ENCODE results near the gene DAPP1. TPM values are rescaled to one million over a fixed set of nuclear protein-coding genes. Genes with fewer than 3 reads are reported as not detected.
A peak's percentile ranks its signal among the peaks of the same experiment; 100 is the strongest.

DAPP1 gene
- polyA plus RNA-seq, 3 donors, result 0.64 to 1.3 (median 0.83) TPM

DNA sequence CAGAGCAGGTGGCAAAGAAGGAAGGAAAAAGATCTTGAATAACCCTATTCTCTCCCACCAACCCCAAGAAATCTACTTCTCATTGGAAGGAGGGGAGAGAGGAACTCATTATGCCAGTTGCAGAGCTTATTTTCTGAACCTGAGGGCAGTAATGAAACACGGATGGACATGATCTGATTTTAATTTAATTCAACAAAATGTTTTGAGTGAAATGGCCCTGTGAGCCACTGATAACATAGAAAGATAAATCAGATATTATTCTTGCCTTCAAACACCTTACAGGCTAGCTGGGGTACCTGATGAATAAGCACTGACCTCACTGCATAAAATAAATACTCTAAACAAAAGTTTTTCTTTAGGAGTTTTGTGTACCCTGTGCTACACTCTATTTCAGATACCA, 30.3 kb downstream of the DAPP1 start:
- DNase-seq (ENCODE audit: extremely low read depth in 1 of 11, low read depth in 9 of 11, low spot score in 4 of 11), result no peak

- DNase-seq (ENCODE audit: extremely low read depth in 1 of 11, low read depth in 9 of 11, low spot score in 4 of 11), result no peak
Observed at GRCh38 chr4:99847362-99847976, 30.8 kb downstream of the DAPP1 start.

DNA sequence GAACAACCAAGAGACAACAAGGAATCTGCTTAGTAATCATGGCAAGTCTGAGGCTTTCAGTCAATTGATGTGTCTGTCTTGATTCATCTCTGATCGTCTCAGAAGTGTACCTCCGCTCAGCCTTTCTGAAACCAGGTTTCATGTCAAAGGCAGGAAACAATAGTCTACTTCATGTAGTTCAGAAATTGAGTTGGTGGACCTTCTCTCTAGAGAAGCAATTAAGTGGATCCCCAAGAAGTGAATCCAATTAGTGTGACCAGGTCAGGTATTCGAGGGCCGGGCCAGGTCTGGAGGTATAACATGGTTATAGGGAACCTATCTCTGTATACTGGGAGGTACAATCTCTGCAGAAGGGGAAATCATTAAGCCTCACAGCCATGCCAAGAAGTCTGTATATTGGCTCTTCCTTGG, 32.0 kb downstream of the DAPP1 start:
- no peak for DNase-seq (ENCODE audit: extremely low read depth in 1 of 11, low read depth in 9 of 11, low spot score in 4 of 11)

DNA sequence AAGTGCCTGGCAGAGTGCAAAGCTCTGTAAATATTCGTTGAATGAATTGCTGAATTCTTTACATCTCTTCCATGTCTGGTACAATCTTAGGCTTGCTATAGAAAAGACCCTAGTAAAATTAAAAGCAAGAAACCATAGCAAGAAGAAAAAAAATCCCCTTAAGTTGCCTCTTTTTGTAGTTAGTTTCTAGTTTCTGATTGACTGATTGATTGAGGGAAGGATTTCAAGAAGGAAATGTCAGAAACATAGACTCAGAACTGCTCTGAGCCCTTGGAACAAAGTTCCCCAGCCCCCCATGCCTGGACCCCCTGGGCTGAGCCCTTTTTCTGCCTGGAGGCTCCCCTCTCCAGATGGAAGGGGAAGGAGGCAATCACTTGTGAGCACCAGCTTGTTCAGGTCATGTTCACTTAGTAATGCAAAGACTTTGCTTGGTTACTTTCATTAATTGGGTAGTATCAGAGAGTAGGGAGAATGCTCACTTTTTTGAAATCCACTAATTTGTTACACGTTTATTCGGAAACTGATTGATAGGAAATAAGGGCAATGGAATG, 35.6 kb downstream of the DAPP1 start:
- DNase-seq (ENCODE audit: extremely low read depth in 1 of 11, low read depth in 9 of 11, low spot score in 4 of 11), result no peak

DNA sequence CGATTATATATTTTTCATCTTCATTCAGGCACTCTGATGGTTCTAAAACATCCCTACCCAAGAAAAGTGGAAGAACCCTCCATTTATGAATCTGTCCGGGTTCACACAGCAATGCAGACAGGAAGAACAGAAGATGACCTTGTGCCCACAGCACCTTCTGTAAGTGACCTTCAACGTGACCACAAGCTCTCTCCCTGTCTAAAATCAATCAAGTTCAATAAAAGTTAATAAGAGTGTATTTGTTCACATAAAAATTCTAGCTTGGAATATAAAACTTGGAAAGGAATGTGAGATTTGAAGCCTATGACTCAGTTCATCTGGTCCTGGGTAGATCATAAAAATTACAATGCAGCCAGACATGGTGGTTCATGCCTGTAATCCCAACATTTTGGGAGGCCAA, 36.6 kb downstream of the DAPP1 start:
- DNase-seq (ENCODE audit: extremely low read depth in 1 of 11, low read depth in 9 of 11, low spot score in 4 of 11), result no peak

GRCh38 chr4:99853999-99854398, 37.4 kb downstream of the DAPP1 start:
- no peak for DNase-seq (ENCODE audit: extremely low read depth in 1 of 11, low read depth in 9 of 11, low spot score in 4 of 11)

DNA sequence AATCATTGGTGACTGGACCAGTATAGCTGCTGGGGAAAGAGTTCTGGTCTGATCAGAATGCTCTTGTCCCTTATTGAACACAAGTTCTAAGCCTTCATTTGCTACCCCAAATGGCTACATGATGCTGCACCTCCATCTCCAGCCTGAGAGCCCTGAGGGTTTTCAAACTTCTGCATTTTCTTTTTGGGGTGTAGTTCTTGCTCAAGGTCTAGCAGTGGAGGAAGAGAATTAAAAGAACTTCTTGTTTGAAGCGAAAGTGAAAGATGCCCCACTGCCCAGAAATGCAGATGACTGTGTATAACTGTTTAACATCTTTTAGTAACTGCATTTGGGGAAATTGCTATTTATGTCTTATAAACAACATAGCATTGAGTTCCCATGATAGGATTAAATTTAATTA, 39.1 kb downstream of the DAPP1 start:
- no peak for DNase-seq (ENCODE audit: extremely low read depth in 1 of 11, low read depth in 9 of 11, low spot score in 4 of 11)

DNA sequence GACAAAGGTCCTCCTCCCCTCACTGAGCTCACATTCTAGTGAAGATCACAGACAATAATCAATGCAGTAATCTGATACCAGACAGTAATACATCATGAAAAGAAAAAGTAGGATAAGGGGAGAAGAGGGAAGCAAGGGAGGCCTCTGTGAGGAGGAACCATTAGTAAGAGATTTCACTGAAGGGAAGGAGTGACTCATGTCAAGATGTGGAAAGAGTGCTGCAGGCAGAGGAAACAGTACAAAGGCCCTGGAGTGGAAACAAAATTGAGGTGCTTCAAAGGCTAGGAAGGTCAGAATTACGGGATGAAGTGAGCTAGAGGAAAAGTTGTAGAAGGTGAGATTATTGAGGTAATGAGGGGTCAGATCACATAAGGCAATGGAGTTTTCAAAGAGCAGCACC, 39.5 kb downstream of the DAPP1 start:
- DNase-seq (ENCODE audit: extremely low read depth in 1 of 11, low read depth in 9 of 11, low spot score in 4 of 11), result no peak

DNA sequence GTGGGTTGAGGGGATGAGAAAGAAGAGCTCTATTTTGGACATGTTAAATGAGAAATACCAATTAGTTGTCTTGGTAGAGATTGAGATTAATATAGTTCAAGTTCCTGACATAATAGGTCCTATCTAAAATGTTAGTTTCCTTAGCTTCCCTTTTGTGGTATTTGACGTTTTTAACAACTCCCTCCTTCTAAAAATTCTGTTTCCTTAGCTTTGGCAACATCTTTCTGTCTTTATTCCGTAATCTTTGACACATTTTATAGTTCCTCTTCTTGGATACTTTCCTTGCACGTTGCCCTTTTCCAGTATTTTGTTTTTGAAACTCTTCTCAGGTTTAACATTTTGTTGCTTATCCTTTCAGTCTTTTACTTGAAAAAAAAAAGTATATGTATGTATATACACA, 40.7 kb downstream of the DAPP1 start:
- DNase-seq (ENCODE audit: extremely low read depth in 1 of 11, low read depth in 9 of 11, low spot score in 4 of 11), result no peak

DNA sequence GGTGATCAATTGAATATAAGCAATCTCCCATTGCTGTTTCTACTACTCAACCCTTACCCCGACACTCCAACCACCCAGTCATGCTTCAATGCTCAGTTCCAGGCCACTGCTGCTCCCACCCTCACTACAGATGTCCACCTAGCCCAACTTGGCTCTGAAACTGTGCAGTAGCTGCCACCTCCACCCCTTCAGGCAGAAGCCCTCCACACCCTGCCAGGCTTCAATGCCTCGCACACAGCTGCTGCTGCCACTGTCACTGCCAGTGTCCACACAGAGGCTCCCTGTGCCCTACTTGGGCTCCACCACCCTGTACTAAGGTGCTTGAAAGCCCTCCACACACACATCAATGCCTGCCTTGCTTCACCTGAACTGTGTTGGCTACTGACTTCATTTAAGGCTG, 43.0 kb downstream of the DAPP1 start:
- no peak for DNase-seq (ENCODE audit: extremely low read depth in 1 of 11, low read depth in 9 of 11, low spot score in 4 of 11)

DNA sequence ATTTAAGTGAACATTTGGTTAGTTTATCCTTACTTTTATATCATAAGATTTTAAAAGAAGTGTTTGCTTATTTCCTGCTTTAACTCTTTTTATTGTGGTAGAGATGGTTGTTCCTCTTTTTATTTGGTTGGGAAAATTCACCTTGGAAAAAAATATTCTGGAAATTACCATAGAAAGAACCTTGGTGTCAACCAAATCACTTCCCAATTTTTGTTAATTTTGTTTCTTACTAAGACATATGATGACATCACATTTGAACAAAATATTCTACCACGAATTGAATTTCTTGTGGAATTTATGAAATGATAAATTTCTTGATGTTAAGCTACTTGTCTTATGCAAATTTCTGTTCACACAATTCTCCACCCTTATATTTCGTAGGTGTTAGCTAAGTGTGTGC, 43.9 kb downstream of the DAPP1 start:
- no peak for DNase-seq (ENCODE audit: extremely low read depth in 1 of 11, low read depth in 9 of 11, low spot score in 4 of 11)

DNA sequence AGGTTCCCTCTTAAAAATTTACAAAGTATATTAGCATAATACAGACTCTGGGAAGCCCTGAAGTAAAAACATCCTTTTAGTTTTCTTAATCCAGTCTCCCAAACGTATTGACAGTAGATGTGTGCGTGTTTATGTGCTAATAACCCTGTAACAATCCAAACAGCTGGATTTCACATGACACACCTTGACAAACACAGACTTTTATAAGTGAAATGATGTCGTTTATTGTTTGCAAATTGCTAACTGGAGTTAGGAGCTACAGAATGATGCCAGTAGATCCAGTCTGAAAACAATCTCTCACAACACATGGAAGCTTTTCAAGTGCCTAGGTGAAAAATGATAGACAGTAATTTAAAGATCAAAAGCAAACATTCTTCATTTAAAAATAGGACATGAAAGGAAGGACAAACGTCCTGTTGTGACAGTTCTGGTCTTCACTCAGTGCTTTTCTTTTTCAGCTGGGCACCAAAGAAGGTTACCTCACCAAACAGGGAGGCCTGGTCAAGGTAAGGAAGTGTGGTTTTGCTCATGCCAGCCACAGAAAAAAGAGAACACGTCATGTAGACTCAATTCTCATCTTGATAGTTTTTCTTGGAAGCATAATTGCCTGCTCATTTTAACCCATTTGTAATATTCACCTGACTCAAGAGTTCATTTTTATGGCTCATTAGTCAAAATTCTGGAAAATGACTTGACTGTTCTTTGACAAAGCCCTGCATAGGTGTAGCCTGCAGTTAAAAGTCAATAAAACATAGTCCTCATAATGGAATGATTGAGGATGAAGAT, 44.7 kb downstream of the DAPP1 start:
- DNase-seq (ENCODE audit: extremely low read depth in 1 of 11, low read depth in 9 of 11, low spot score in 4 of 11), result no peak

- DNase-seq (ENCODE audit: extremely low read depth in 1 of 11, low read depth in 9 of 11, low spot score in 4 of 11), result no peak
Observed at GRCh38 chr4:99863804-99864203, 47.2 kb downstream of the DAPP1 start.

DNA sequence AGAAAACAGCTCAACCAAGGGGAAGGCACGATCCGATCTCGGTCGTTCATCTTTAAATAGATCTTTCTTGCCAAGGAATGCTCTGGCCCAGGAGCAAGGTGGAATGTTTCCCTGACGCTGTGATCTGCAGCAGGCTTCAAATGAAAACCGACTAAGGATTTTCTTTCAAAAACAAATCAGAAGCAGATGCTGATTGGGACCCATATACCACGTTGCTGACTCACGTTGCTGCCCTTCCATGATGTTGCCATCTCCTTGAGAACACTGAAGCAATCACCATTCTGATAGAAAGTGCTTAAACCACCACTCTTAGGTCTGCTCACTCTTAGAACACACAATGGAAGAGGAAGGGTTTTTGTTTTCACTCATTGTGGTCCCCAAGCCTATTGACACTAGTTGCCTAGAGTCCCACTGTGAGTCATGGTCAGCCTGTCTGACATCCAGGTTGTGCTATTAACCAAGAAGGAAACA, 51.5 kb downstream of the DAPP1 start:
- no peak for DNase-seq (ENCODE audit: extremely low read depth in 1 of 11, low read depth in 9 of 11, low spot score in 4 of 11)

DNA sequence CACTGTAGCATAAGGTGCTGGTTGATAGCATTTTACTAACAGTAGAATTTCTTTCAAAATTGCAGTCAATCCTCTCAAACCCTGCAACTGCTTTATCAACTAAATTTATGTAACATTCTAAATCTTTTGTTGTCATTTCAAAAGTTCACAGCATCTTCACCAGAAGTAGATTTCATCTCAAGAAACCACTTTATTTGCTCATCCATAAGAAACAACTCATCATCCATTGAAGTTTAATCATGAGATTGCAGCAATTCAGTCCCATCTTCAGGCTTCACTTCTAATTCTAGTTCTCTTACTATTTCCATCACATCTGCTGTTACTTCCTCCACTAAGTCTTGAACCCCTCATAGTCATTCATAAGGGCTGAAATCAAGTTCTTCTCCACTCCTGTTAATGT, 55.9 kb downstream of the DAPP1 start:
- no peak for DNase-seq (ENCODE audit: extremely low read depth in 1 of 11, low read depth in 9 of 11, low spot score in 4 of 11)

GRCh38 chr4:99875071-99875470, 58.4 kb downstream of the DAPP1 start:
- no peak for DNase-seq (ENCODE audit: extremely low read depth in 1 of 11, low read depth in 9 of 11, low spot score in 4 of 11)

DNA sequence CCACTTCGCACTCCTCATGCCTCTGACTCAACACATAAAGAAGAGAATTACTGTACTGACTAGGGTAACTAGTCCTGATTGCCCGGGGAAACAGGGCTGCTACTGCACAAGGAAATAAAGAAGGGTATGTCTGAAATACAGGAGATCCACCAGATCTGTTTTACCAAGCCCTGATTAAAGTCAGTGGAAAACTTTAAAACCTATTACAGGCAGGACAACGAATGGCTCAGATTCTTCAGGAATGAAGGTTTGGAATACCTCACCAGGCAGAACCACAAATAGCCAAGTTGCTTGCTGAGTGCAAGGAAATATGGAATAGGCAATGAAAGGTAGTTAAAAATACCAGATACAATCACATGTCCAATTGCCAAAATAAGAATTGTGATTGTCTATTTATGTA, 60.3 kb downstream of the DAPP1 start:
- no peak for DNase-seq (ENCODE audit: extremely low read depth in 1 of 11, low read depth in 9 of 11, low spot score in 4 of 11)

DNA sequence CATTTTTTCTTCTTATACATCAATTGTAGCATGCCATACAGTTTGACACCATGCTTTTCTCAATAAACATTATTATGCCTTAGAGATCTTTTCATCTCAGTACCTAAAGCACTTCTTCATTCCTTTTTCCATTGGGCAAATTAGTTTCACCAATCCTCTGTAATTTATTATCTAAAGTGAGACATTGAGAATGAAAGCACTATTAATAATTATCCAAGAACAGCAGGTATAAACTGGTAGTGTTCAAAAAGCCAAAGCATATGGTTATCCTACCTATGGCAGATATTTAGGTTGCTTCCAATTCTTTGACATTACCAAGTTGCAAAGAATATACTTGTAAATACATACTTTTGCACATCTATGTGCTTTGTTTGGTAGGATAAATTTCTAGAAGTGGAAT, 62.0 kb downstream of the DAPP1 start:
- DNase-seq (ENCODE audit: extremely low read depth in 1 of 11, low read depth in 9 of 11, low spot score in 4 of 11), result no peak

GRCh38 chr4:99879458-99879857, 62.8 kb downstream of the DAPP1 start:
- DNase-seq (ENCODE audit: extremely low read depth in 1 of 11, low read depth in 9 of 11, low spot score in 4 of 11), result no peak

- peak in 2 of 11 donors; percentile 8 to 19 for DNase-seq (ENCODE audit: extremely low read depth in 1 of 11, low read depth in 9 of 11, low spot score in 4 of 11)
Observed at GRCh38 chr4:99885063-99885664, 68.5 kb downstream of the DAPP1 start.

All from renal cortex interstitium (tissue), 11 donors.